Epithelial cell of prostate (primary cell): ENCODE measurements around the gene PDE10A.
"Not testable (repeated sequence)": the region's sequence is repeated elsewhere in the genome, so short reads cannot be mapped to it uniquely, and the experiment has no call there.

Experiments
- DNase-seq: peaks from one replicate; pipeline ENCODE4 v3.0.0-alpha.2; 2011; ENCODE audit warnings: low read depth, low spot score
- H3K27ac ChIP-seq: fragments of 450-650 bp; 2 replicates; pipeline ENCODE4 v1.5.1; 2017; ENCODE audit warnings: mild to moderate bottlenecking

The PDE10A gene

GRCh38 chr6:165497472-165497871, 165.6 kb downstream of the PDE10A start:
- H3K27ac ChIP-seq: no peak overlapping the region
- DNase-seq: no peak

- DNase-seq: no peak
- no peak overlapping the region for H3K27ac ChIP-seq
Observed at GRCh38 chr6:165488624-165489295, 174.3 kb downstream of the PDE10A start.

- no peak overlapping the region for H3K27ac ChIP-seq
- no peak for DNase-seq
Observed at GRCh38 chr6:165487950-165488349, 175.1 kb downstream of the PDE10A start.

- DNase-seq: no peak
- H3K27ac ChIP-seq: no peak overlapping the region
Observed at GRCh38 chr6:165487347-165487746, 175.7 kb downstream of the PDE10A start.

- no peak for DNase-seq
- H3K27ac ChIP-seq: no peak overlapping the region
Observed at GRCh38 chr6:165486183-165487137, 176.6 kb downstream of the PDE10A start.

- no peak for DNase-seq
- no peak overlapping the region for H3K27ac ChIP-seq
Observed at GRCh38 chr6:165484178-165484889, 178.7 kb downstream of the PDE10A start.

- H3K27ac ChIP-seq: no peak overlapping the region
- DNase-seq: no peak
Observed at GRCh38 chr6:165481921-165482320, 181.1 kb downstream of the PDE10A start.

GRCh38 chr6:165480916-165481315, 182.1 kb downstream of the PDE10A start:
- no peak overlapping the region for H3K27ac ChIP-seq

GRCh38 chr6:165478581-165478980, 184.5 kb downstream of the PDE10A start:
- no peak for DNase-seq
- no peak overlapping the region for H3K27ac ChIP-seq

More at GRCh38 chr6:165480916-165481315, 182.1 kb downstream of the PDE10A start:
- no peak for DNase-seq

- no peak overlapping the region for H3K27ac ChIP-seq
Observed at GRCh38 chr6:165469483-165469882, 193.6 kb downstream of the PDE10A start.

GRCh38 chr6:165468340-165469235, 194.5 kb downstream of the PDE10A start:
- DNase-seq: no peak
- H3K27ac ChIP-seq: no peak overlapping the region

More at GRCh38 chr6:165469483-165469882, 193.6 kb downstream of the PDE10A start:
- DNase-seq: no peak

- H3K27ac ChIP-seq, DNase-seq: not testable (repeated sequence)
Observed at GRCh38 chr6:165463499-165463898, 199.5 kb downstream of the PDE10A start.

GRCh38 chr6:165459605-165460301, 203.3 kb downstream of the PDE10A start:
- not testable (repeated sequence) for DNase-seq, H3K27ac ChIP-seq

GRCh38 chr6:165458134-165458533, 204.9 kb downstream of the PDE10A start:
- H3K27ac ChIP-seq: no peak overlapping the region
- no peak for DNase-seq

GRCh38 chr6:165456286-165456685, 206.8 kb downstream of the PDE10A start:
- no peak for DNase-seq
- H3K27ac ChIP-seq: no peak overlapping the region

GRCh38 chr6:165455488-165455887, 207.6 kb downstream of the PDE10A start:
- no peak for DNase-seq
- H3K27ac ChIP-seq: no peak overlapping the region

GRCh38 chr6:165453395-165453794, 209.6 kb downstream of the PDE10A start:
- no peak for DNase-seq
- H3K27ac ChIP-seq: no peak overlapping the region

- no peak overlapping the region for H3K27ac ChIP-seq
- no peak for DNase-seq
Observed at GRCh38 chr6:165451838-165452237, 211.2 kb downstream of the PDE10A start.

- no peak for DNase-seq
Observed at GRCh38 chr6:165448210-165448609, 214.8 kb downstream of the PDE10A start.

More at GRCh38 chr6:165448210-165448609, 214.8 kb downstream of the PDE10A start:
- no peak overlapping the region for H3K27ac ChIP-seq
